GM23338 (cell line): Measurements from ENCODE around the gene MXRA5. TPM values are rescaled to one million over a fixed set of nuclear protein-coding genes. Genes with fewer than 3 reads are reported as not detected.

Experiments
- ATAC-seq: fragments of 200-7000 bp; cut with Tn5 transposase; 3 replicates; pipeline ENCODE4 v1.9.1; 2020
- DNase-seq: peaks from one replicate; pipeline ENCODE4 v3.0.0-alpha.2; 2015; ENCODE audit warnings: low spot score
- H2AFZ ChIP-seq: fragments of 200-600 bp; sonication (generic); 2 replicates; pipeline ENCODE4 v1.8.0; 2016; ENCODE audit warnings: antibody characterized with exemption, mild to moderate bottlenecking, moderate library complexity
- H3F3A ChIP-seq: fragments of 200-600 bp; sonication (generic); replicated peaks from 2 replicates; pipeline ENCODE4 v1.8.0; 2017; ENCODE audit warnings: antibody characterized with exemption, mixed run types, low read depth
- H3K27ac ChIP-seq: fragments of 200-600 bp; sonication (generic); 2 replicates; pipeline ENCODE4 v1.6.1; 2016; ENCODE audit warnings: low read depth
- H3K27me3 ChIP-seq: fragments of 200-600 bp; sonication (generic); 2 replicates; pipeline ENCODE4 v1.8.0; 2016; ENCODE audit warnings: mild to moderate bottlenecking, mixed run types, moderate library complexity; ENCODE audit not compliant: insufficient read depth
- H3K36me3 ChIP-seq: fragments of 200-600 bp; sonication (generic); 2 replicates; pipeline ENCODE4 v1.8.0; 2016; ENCODE audit warnings: mild to moderate bottlenecking; ENCODE audit not compliant: insufficient read depth
- H3K4me1 ChIP-seq: fragments of 200-600 bp; sonication (generic); 2 replicates; pipeline ENCODE4 v1.8.0; 2016; ENCODE audit warnings: mild to moderate bottlenecking, moderate library complexity; ENCODE audit not compliant: insufficient read depth
- H3K4me2 ChIP-seq: fragments of 200-600 bp; sonication (generic); 2 replicates; pipeline ENCODE4 v1.7.1; 2017; ENCODE audit warnings: mixed run types
- H3K4me3 ChIP-seq: fragments of 200-600 bp; sonication (generic); 2 replicates; pipeline ENCODE4 v1.6.1; 2016; ENCODE audit warnings: mixed run types
- H3K79me2 ChIP-seq: fragments of 200-600 bp; sonication (generic); replicated peaks from 2 replicates; pipeline ENCODE4 v1.8.0; 2017; ENCODE audit warnings: mild to moderate bottlenecking; ENCODE audit not compliant: insufficient read depth
- H3K9me2 ChIP-seq: fragments of 200-600 bp; sonication (generic); 2 replicates; pipeline ENCODE4 v1.8.0; 2017; ENCODE audit not compliant: insufficient read depth
- H4K20me1 ChIP-seq: fragments of 200-600 bp; sonication (generic); replicated peaks from 2 replicates; pipeline ENCODE4 v1.8.0; 2017; ENCODE audit warnings: mild to moderate bottlenecking; ENCODE audit not compliant: insufficient read depth
- H3K27ac Mint-ChIP-seq: 2 replicates; pipeline ENCODE4 v1.8.0; 2020; ENCODE audit warnings: inconsistent platforms, mild to moderate bottlenecking, moderate library complexity, mixed read lengths
- H3K27me3 Mint-ChIP-seq: 3 replicates; pipeline ENCODE4 v1.8.0; 2022; ENCODE audit warnings: low read depth, mild to moderate bottlenecking, moderate library complexity, mixed read lengths, inconsistent platforms; ENCODE audit not compliant: insufficient read depth, poor library complexity
- H3K36me3 Mint-ChIP-seq: 3 replicates; pipeline ENCODE4 v1.8.0; 2021; ENCODE audit warnings: low read depth, mild to moderate bottlenecking, inconsistent platforms, moderate library complexity, mixed read lengths
- H3K4me1 Mint-ChIP-seq: 3 replicates; pipeline ENCODE4 v1.8.0; 2020; ENCODE audit warnings: mild to moderate bottlenecking, inconsistent platforms, mixed read lengths
- H3K4me3 Mint-ChIP-seq: 3 replicates; pipeline ENCODE4 v1.8.0; 2021; ENCODE audit warnings: moderate library complexity, mild to moderate bottlenecking, inconsistent platforms, mixed read lengths
- H3K9me3 Mint-ChIP-seq: 3 replicates; pipeline ENCODE4 v1.8.0; 2020; ENCODE audit warnings: moderate library complexity, mild to moderate bottlenecking, inconsistent platforms, mixed read lengths
- CREB1 ChIP-seq: fragments of 250-450 bp; sonication (Bioruptor Pico); IDR thresholded peaks from 2 replicates; pipeline ENCODE4 v1.5.0; 2020; ENCODE audit warnings: low read depth, mild to moderate bottlenecking, moderate library complexity
- EZH2 ChIP-seq: fragments of 200-600 bp; sonication (generic); IDR thresholded peaks from one replicate; pipeline ENCODE4 v1.8.0; 2017; ENCODE audit warnings: antibody characterized with exemption, mild to moderate bottlenecking, low read depth; ENCODE audit not compliant: unreplicated experiment
- EZH2phosphoT487 ChIP-seq: fragments of 200-600 bp; sonication (generic); IDR thresholded peaks from one replicate; pipeline ENCODE4 v1.8.1; 2018; ENCODE audit warnings: antibody characterized with exemption; ENCODE audit not compliant: unreplicated experiment
- JUNB ChIP-seq: IDR thresholded peaks from one replicate; pipeline ENCODE4 v1.6.1; 2016; ENCODE audit warnings: antibody characterized with exemption; ENCODE audit not compliant: unreplicated experiment
- NANOG ChIP-seq: IDR thresholded peaks from 2 replicates; pipeline ENCODE4 v1.6.1; 2016; ENCODE audit warnings: antibody characterized with exemption, borderline replicate concordance
- POLR2AphosphoS5 ChIP-seq: IDR thresholded peaks from 2 replicates; pipeline ENCODE4 v1.6.1; 2016; ENCODE audit warnings: antibody characterized with exemption, low read depth
- REST ChIP-seq: IDR thresholded peaks from one replicate; pipeline ENCODE4 v1.6.1; 2018; ENCODE audit warnings: antibody characterized with exemption; ENCODE audit not compliant: unreplicated experiment
- STAT1 ChIP-seq: IDR thresholded peaks from one replicate; pipeline ENCODE4 v1.6.1; 2016; ENCODE audit warnings: antibody characterized with exemption; ENCODE audit not compliant: unreplicated experiment
- ZNF114 ChIP-seq: fragments of 250-450 bp; sonication (Bioruptor Pico); IDR thresholded peaks from 2 replicates; pipeline ENCODE4 v1.5.0; 2020; ENCODE audit warnings: mild to moderate bottlenecking, moderate library complexity
- ZNF331 ChIP-seq: fragments of 250-450 bp; sonication (Bioruptor Pico); IDR thresholded peaks from 2 replicates; pipeline ENCODE4 v1.5.0; 2020; ENCODE audit warnings: low read depth, mild to moderate bottlenecking, moderate library complexity
- polyA plus RNA-seq: library from polyadenylated mRNA; unstranded; fragments of >200 nt; fragmentation: Nextera tagmentation; extraction: Ambion mirVana; gene quantifications from 2 replicates; pipeline ENCODE4 v1.2.1, GENCODE V29; 2016
- total RNA-seq: library from RNA; depleted of rRNA; stranded (reverse); fragments of >200 nt; shearing (Covaris generic); gene quantifications from 2 replicates; pipeline ENCODE4 v1.2.3, GENCODE V29; 2014
- TF ChIP-seq, protein P1 (sequence below): fragments of 250-450 bp; sonication (Bioruptor Pico); IDR thresholded peaks from 2 replicates; pipeline ENCODE4 v1.5.0; 2020; ENCODE audit warnings: mild to moderate bottlenecking, moderate library complexity
- TF ChIP-seq, protein P2 (sequence below), 2 experiments: fragments of 200-600 bp in 1 of 2; sonication (generic) in 1 of 2; conservative IDR thresholded peaks; 2 replicates each; pipeline versions ENCODE4 v1.5.1 to v1.6.1; 2016 to 2017; ENCODE audit warnings: antibody characterized with exemption in 2 of 2, low read depth in 2 of 2, mild to moderate bottlenecking in 2 of 2, moderate library complexity in 1 of 2
- TF ChIP-seq, protein P3 (sequence below): IDR thresholded peaks from 2 replicates; pipeline ENCODE4 v1.6.1; 2016; ENCODE audit warnings: antibody characterized with exemption

MXRA5 gene
- total and polyA plus RNA-seq, 2 experiments from 2014 or later, result 0.45 to 2.6 TPM

DNA sequence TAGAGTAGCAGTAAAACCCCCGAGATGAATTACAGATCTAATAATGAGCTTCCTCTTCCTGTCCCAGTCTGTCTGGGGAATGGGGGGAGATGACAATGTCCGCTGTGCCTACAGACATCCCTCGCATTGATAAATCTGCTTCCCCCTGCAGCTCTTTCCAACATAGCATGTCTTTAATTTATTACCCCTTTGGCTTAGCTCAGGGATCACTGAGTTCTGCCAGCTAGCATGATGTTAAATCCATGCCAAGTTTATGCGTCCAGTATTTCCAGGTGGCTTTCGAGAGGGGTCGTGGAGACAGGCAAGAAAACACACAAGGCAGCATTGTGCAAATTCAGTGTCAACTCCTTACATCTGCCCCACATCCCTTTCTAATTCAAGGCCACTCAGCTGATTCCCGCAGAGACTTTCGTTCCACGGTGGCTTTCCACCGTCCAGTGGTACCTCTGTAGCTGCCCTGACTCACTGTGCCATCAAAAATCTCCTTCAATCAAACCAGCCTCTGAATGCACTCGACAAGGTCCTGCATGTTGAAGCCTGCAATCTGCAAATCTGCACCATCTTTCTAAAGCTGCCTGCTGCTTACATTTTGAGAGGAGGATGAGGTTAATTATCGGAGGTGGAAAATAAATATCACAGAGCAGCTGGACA is 75.1 kb downstream of the MXRA5 start:
- Histone ChIP-seq H3K79me2 (no peaks in the 10 kb centered on the region), H3F3A (no peaks in the 10 kb centered on the region), H3K4me1 (no peaks in the 10 kb centered on the region), H2AFZ (no peak overlapping the region), H3K4me2 (no peak overlapping the region), H4K20me1 (no peaks in the 10 kb centered on the region), H3K4me3 (no peak overlapping the region), H3K27me3 (no peaks in the 10 kb centered on the region), H3K9me2 (no peaks in the 10 kb centered on the region), H3K36me3 (no peaks in the 10 kb centered on the region), H3K27ac (no peak overlapping the region)
- Mint-ChIP-seq H3K36me3 (no peaks in the 10 kb centered on the region), H3K27me3 (no peaks in the 10 kb centered on the region), H3K4me1 (peaks cover 9% of the 10 kb centered on the region; the same call in 2 of the 3 replicates), H3K4me3 (no peak overlapping the region), H3K9me3 (peaks cover 6% of the 10 kb centered on the region; the same call in 1 of the 3 replicates), H3K27ac (no peak overlapping the region)
- DNase-seq (no peak), ATAC-seq (no peak)
- TF ChIP-seq, protein P1, sequence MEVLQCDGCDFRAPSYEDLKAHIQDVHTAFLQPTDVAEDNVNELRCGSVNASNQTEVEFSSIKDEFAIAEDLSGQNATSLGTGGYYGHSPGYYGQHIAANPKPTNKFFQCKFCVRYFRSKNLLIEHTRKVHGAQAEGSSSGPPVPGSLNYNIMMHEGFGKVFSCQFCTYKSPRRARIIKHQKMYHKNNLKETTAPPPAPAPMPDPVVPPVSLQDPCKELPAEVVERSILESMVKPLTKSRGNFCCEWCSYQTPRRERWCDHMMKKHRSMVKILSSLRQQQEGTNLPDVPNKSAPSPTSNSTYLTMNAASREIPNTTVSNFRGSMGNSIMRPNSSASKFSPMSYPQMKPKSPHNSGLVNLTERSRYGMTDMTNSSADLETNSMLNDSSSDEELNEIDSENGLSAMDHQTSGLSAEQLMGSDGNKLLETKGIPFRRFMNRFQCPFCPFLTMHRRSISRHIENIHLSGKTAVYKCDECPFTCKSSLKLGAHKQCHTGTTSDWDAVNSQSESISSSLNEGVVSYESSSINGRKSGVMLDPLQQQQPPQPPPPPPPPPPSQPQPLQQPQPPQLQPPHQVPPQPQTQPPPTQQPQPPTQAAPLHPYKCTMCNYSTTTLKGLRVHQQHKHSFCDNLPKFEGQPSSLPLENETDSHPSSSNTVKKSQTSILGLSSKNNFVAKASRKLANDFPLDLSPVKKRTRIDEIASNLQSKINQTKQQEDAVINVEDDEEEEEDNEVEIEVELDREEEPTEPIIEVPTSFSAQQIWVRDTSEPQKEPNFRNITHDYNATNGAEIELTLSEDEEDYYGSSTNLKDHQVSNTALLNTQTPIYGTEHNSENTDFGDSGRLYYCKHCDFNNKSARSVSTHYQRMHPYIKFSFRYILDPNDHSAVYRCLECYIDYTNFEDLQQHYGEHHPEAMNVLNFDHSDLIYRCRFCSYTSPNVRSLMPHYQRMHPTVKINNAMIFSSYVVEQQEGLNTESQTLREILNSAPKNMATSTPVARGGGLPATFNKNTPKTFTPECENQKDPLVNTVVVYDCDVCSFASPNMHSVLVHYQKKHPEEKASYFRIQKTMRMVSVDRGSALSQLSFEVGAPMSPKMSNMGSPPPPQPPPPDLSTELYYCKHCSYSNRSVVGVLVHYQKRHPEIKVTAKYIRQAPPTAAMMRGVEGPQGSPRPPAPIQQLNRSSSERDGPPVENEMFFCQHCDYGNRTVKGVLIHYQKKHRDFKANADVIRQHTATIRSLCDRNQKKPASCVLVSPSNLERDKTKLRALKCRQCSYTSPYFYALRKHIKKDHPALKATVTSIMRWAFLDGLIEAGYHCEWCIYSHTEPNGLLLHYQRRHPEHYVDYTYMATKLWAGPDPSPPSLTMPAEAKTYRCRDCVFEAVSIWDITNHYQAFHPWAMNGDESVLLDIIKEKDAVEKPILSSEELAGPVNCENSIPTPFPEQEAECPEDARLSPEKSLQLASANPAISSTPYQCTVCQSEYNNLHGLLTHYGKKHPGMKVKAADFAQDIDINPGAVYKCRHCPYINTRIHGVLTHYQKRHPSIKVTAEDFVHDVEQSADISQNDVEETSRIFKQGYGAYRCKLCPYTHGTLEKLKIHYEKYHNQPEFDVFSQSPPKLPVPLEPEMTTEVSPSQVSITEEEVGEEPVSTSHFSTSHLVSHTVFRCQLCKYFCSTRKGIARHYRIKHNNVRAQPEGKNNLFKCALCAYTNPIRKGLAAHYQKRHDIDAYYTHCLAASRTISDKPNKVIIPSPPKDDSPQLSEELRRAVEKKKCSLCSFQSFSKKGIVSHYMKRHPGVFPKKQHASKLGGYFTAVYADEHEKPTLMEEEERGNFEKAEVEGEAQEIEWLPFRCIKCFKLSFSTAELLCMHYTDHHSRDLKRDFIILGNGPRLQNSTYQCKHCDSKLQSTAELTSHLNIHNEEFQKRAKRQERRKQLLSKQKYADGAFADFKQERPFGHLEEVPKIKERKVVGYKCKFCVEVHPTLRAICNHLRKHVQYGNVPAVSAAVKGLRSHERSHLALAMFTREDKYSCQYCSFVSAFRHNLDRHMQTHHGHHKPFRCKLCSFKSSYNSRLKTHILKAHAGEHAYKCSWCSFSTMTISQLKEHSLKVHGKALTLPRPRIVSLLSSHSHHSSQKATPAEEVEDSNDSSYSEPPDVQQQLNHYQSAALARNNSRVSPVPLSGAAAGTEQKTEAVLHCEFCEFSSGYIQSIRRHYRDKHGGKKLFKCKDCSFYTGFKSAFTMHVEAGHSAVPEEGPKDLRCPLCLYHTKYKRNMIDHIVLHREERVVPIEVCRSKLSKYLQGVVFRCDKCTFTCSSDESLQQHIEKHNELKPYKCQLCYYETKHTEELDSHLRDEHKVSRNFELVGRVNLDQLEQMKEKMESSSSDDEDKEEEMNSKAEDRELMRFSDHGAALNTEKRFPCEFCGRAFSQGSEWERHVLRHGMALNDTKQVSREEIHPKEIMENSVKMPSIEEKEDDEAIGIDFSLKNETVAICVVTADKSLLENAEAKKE (CRISPR knock-in tag), result no peak
- TF ChIP-seq ZNF331 (no peak), POLR2AphosphoS5 (no peak), EZH2phosphoT487 (no peak), ZNF114 (no peak), NANOG (no peak), STAT1 (no peak), CREB1 (CRISPR knock-in tag) (no peak), JUNB (no peak), REST (no peak), EZH2 (no peak)
- TF ChIP-seq, protein P2, sequence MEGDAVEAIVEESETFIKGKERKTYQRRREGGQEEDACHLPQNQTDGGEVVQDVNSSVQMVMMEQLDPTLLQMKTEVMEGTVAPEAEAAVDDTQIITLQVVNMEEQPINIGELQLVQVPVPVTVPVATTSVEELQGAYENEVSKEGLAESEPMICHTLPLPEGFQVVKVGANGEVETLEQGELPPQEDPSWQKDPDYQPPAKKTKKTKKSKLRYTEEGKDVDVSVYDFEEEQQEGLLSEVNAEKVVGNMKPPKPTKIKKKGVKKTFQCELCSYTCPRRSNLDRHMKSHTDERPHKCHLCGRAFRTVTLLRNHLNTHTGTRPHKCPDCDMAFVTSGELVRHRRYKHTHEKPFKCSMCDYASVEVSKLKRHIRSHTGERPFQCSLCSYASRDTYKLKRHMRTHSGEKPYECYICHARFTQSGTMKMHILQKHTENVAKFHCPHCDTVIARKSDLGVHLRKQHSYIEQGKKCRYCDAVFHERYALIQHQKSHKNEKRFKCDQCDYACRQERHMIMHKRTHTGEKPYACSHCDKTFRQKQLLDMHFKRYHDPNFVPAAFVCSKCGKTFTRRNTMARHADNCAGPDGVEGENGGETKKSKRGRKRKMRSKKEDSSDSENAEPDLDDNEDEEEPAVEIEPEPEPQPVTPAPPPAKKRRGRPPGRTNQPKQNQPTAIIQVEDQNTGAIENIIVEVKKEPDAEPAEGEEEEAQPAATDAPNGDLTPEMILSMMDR (conservative IDR thresholded peaks at IDR 0.05; ENCODE audit: low read depth in 2 of 2), result no peak
- TF ChIP-seq, protein P3, sequence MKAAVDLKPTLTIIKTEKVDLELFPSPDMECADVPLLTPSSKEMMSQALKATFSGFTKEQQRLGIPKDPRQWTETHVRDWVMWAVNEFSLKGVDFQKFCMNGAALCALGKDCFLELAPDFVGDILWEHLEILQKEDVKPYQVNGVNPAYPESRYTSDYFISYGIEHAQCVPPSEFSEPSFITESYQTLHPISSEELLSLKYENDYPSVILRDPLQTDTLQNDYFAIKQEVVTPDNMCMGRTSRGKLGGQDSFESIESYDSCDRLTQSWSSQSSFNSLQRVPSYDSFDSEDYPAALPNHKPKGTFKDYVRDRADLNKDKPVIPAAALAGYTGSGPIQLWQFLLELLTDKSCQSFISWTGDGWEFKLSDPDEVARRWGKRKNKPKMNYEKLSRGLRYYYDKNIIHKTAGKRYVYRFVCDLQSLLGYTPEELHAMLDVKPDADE, result no peak
